CD4-positive, alpha-beta T cell treated with Interleukin-15 for 4 hours (primary cell): ENCODE results near the gene FAM136A.
A peak's percentile ranks its signal among the peaks of the same experiment; 100 is the strongest.
"Not testable (repeated sequence)": the region's sequence is repeated elsewhere in the genome, so short reads cannot be mapped to it uniquely, and the experiment has no call there.

Experiments used
- DNase-seq: peaks from one replicate; pipeline ENCODE4 v3.0.0-alpha.2; 2020; ENCODE audit warnings: low spot score

Gene FAM136A

GRCh38 chr2:70297828-70298227 is 4.0 kb downstream of the FAM136A start:
- not testable (repeated sequence) for DNase-seq

GRCh38 chr2:70283500-70284191 is 18.2 kb downstream of the FAM136A start:
- DNase-seq: no peak

- DNase-seq: no peak
These were observed 19.4 kb downstream of the FAM136A start for GRCh38 chr2:70282439-70282838.

GRCh38 chr2:70280242-70280798 is 21.5 kb downstream of the FAM136A start:
- DNase-seq: no peak

- DNase-seq: no peak
These were observed 31.5 kb downstream of the FAM136A start for GRCh38 chr2:70270323-70270722.

GRCh38 chr2:70269422-70270302 is 32.2 kb downstream of the FAM136A start:
- DNase-seq: not testable (repeated sequence)

- DNase-seq: not testable (repeated sequence)
These were observed 34.9 kb downstream of the FAM136A start for GRCh38 chr2:70266925-70267324.

GRCh38 chr2:70261501-70261900 is 40.4 kb downstream of the FAM136A start:
- no peak for DNase-seq

GRCh38 chr2:70258532-70258875 is 43.4 kb downstream of the FAM136A start:
- no peak for DNase-seq

GRCh38 chr2:70255637-70256314 is 46.1 kb downstream of the FAM136A start:
- no peak for DNase-seq

GRCh38 chr2:70250434-70250833 is 51.4 kb downstream of the FAM136A start:
- DNase-seq: no peak

GRCh38 chr2:70248181-70248847 is 53.6 kb downstream of the FAM136A start, which contains the start of gene TIA1:
Gene TIA1 (minus strand): TSS chr2:70248628. CDS start chr2:70248430, 198 bp downstream.
- DNase-seq: peak; percentile 99

GRCh38 chr2:70247364-70248180 is 54.3 kb downstream of the FAM136A start:
- DNase-seq: peak; percentile 52
